Measurements from ENCODE around the gene CCDC91. TPM values are rescaled to one million over a fixed set of nuclear protein-coding genes. Genes with fewer than 3 reads are reported as not detected.

Gene CCDC91
- total RNA-seq (2022; extraction: Qiagen RNA extraction; ENCODE audit: low read depth) = 17.1 to 24.6 TPM (median 21.3 TPM) in 5 replicates

GRCh38 chr12:28190321-28191050 is at the start of gene CCDC91:
Gene CCDC91 (plus strand): TSS chr12:28190456. CDS start chr12:28257216, 66,760 bp downstream.

Other genes starting within 250 kb of the CCDC91 start
- gene PTHLH, start 217.7 kb upstream of the CCDC91 start, total RNA-seq (2022; extraction: Qiagen RNA extraction; ENCODE audit: low read depth) = 37.6 to 41.9 TPM (median 40.6 TPM) in 5 replicates